Anterior cingulate cortex (tissue), 58 donors: ENCODE data around the gene FRS2.
"Not testable (repeated sequence)": the region's sequence is repeated elsewhere in the genome, so short reads cannot be mapped to it uniquely, and the experiment has no call there.

ENCODE experiments used
- DNase-seq, 58 donors: peaks; one replicate each; lab custom pipeline; 2025; lab: John Stamatoyannopoulos, UW

The FRS2 gene

DNA sequence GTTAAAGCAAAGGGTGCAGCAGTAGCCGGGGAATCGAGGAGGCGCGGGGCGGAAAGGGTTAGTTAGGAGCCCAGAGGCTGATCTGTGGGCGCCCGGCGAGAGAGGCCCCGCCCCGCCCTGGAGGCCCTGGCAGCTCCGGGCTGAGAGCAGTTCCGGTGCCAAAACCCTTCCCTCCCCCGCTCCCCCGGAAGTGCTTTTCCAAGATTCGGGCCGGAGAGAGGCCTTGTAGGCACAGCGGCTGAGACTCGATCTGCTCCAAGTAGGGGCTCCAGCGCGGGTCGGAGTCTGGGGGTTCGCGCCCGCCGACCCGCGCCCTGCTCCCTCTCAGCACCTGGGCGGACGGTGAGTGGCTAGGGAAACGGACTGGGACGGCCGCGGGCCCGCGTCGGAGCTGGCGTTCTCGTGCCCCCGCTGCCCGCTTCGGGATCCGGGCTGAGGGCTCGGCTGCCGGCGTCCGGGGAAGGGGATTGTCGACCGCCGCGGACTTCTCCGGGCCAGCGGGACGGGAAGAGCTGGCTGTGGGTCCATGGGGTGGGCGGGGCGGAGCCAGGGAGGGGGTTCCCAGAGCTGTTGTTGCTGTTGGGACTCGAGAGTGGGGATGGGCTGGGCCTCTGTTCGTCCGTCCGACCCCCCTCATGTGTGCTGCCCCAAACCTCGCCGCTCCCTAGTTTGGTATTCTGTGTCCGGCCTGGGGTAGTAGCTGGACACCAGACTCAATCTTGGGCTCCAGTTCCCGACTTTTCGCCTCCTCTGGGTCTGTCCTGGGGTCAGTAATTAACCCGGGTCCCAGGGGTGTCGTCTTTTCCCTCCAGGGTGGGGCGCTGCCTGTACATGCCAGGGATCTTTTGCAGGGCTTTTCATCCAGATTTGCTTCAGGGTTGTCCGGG lies at the start of gene FRS2:
Gene FRS2, plus strand, starts transcription at position 200 of the 887 bp plus-strand sequence. CDS start 98,643 bp downstream, outside the sequence.
- peak; percentile 56 to 96 (median 92) for DNase-seq

- no peak for DNase-seq
These were observed 48.6 kb upstream of the FRS2 start for GRCh38 chr12:69421548-69421947.

DNA sequence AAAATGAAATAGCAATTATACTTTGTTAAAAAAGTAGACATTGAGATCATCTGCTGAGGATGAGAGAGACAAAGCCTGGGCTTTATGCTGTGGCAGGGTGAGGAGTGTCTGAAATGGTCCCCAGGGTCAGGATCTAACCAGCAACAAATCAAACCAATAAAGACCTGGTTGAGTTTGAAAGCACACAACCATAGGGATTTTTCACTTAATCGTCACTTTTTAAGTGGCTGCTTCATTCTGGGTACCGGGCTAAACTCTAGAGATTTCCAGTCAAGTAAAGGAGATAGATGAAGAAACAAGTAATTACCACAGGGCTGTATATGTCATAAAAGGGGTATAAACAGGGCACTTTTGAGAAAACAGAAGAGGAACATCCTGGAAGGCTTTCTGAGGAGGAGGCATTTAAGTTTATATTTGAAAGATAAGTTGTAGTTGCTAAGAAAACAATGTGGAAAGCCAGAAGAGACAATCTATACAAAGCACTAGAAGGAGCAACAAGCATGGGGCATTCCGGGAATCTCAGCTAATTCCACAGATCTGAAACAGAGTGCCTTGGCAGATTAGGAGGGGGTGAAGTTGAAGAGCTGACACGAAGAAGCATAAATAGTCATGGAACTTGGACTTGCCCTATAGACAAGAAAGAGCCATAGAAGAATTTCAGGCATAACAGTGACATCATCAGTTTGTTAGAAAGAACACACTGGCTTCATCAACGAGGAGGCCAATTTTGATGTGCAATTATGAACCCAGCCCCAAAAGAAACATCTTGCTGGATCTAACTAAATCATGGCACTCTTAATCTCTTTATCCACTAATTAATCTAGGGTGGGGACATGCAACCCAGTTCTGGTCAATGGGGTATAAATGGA lies 46.9 kb upstream of the FRS2 start:
- DNase-seq = no peak

DNA sequence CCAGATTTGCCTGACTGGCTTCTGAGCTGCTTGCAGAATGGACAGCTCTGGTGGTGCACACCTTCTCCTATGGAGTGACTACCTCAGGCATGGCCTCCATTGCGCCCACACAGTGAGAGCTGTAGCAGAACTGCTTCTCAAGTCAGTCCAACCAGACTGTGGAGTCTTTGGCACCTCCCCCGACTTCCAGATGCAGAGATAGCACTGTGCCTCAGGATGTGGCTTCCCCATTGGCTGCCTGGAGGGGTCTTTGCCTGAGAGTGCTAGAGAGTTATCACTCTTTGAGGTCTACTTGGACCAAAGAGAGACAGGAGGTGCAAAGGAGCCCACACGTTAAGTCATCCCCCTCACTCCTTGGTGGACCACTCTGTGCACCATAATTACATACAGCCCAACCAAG lies 44.8 kb upstream of the FRS2 start:
- DNase-seq = no peak

DNA sequence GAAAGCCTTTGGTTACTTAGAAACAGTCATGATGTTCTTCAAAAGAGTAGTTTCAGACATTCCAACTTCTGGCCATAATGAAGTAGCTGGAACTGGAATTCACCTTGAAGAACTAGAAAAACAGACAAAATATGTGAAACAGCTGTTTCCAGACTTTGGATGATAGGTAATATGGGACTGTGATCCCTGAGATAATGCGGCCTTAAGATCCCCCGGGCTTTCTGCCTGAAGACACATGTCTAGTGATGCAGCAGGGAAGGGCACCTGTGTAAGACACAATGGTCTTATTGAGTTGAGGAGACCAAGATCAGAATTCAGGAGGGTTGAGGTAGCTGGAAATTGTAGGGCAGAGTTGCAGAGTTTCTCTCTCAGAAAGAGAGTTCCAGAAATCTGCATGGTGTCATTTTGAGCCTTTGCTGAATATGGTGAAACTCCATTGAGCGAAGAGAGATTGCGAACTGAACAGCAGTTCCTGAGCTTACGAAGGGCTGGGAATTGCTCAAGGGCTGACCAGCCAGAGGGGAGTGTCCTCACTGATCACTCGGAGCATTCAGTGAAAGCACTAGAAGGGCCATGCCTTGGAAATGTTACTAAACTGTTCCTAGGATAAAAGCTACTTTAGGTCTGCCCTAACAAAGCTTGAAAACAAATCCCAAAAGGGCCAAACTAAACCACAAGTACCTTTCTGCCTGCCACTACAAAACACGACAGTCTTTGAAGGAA lies 41.7 kb upstream of the FRS2 start:
- no peak for DNase-seq

GRCh38 chr12:69430942-69431590 lies 39.1 kb upstream of the FRS2 start:
- peak in 20 of 58 donors; percentile 4 to 52 (median 16) for DNase-seq

DNA sequence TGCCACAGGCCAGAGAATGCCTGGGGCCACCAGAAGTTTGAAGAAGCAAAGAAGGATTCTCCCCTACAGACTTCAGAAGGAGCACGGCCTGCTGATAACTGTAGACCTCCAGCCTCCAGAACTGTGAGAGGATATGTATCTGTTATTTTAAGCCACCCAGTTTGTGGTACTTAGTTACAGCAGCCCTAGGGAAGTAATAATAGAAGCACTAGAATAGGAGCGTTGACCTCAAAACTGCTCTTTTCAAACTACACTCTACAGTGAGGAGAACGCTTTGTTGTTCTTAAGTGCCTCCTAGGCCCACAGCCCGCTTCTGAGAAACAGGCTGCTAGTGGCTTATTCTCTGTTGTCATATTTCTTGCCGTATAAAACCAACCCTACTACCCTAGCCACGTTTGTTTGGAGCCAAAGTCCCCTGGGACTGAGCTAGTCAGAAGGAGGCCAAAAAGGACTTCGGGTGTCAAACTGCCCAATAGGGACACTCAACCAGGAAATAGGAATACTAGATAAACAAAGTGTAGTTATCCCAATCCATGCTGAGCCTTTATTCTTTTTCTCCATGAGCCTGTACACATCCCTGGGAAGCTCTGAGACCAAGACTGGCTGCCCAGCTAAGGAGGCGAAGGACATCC lies 38.5 kb upstream of the FRS2 start:
- peak in 2 of 58 donors; percentile 5 to 14 for DNase-seq

DNA sequence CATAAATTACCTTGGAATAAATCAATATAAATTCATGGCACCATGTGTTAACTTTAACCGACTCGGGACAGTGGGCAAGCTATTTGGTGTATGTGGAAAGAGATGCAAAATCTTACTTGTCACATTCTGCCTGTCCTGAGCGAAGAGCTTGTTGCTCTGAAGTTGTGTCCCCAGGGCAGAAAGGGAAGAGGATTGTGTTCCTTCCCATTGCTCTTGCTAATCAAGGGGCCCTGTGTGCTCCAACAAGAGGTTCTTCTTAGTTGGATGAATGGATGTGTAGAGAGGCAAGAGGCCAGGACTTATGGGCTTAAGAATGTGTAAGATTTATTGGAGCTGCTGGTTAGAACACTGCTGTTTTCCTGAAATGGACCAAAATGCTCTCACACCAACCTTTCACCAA lies 36.5 kb upstream of the FRS2 start:
- DNase-seq = peak in 1 of 58 donors; percentile 6

GRCh38 chr12:69435644-69436043 lies 34.5 kb upstream of the FRS2 start:
- DNase-seq = peak in 2 of 58 donors; percentile 6 to 19

DNA sequence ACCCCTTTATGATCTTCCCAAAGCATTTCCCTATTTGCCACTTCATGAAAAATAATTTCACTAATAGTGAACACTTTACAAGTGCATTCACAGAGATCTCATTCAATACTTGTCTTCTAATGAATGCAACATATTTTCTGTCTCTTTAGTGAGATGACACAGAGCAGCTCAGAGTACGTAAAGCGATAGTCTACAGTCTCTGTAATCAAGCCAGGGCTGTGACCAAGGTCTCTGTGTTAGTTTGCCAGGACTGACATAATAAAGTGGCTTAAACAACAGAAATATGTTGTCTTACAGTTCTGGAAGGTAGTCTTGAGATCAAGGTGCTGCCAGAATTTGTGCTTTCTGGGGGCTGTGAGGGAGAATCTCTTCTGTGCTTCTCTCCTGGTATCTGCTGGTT lies 33.1 kb upstream of the FRS2 start:
- DNase-seq = peak in 1 of 58 donors; percentile 19

DNA sequence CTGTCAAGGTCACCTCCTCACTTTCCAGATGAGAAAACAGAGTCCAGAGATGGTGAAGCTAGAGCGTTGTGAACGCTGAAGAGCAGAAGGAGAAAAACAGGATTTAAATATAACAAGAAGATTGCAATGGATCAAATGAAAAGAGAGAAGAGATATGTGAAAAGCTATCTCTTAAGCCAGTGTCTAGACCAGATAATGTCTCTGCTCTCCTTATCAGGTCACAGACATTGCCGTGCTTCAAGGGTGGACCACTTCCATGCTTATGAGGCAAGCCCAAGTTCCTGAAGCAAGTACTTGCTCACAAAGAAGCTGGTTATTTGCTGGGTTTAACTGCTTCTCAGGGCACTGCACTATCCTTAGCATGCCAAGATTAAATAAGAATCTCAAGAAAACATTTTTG lies 31.6 kb upstream of the FRS2 start:
- DNase-seq = no peak

DNA sequence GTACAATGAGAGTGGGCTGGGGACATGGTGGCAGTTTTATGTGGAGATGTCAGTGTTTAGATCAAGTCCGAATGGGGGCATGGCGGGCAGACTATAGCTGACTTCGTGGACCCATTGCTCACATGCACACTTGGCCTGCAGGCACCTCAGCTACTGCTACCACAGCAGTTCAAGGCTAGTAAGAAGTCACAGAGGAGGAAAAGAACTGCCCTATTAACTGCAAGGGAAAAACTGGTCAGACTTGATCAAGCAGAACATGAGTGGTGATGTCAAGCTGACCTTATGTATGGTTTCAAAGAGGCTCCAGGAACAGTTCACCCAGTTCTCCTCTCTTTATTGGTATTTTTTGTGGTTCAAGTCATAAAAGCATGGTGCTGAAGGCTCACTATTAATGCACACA lies 30.2 kb upstream of the FRS2 start:
- no peak for DNase-seq

- no peak for DNase-seq
These were observed 29.3 kb upstream of the FRS2 start for GRCh38 chr12:69440886-69441285.

DNA sequence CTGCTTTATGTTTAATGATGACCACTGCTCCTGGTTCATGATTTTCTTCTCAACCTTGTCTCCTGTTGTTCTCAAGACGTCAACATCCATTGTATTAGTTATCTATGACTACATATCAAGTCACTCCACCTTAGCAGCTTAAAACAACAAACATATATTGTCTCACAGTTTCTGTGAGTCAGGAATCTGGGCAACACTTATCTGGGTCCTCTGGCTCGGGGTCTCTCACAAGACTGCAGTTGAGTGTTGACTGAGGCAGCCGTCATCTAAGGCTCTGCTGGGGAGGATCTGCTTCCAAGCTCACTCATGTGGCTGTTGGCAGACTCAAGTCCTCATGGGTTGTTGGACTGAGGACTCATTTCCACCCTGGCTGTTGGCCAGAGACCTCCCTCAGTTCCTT lies 27.3 kb upstream of the FRS2 start:
- DNase-seq = no peak

- no peak for DNase-seq
These were observed 26.3 kb upstream of the FRS2 start for GRCh38 chr12:69443916-69444315.

- no peak for DNase-seq
These were observed 22.3 kb upstream of the FRS2 start for GRCh38 chr12:69447892-69448291.

GRCh38 chr12:69452598-69453132 lies 17.5 kb upstream of the FRS2 start:
- DNase-seq = not testable (repeated sequence)

DNA sequence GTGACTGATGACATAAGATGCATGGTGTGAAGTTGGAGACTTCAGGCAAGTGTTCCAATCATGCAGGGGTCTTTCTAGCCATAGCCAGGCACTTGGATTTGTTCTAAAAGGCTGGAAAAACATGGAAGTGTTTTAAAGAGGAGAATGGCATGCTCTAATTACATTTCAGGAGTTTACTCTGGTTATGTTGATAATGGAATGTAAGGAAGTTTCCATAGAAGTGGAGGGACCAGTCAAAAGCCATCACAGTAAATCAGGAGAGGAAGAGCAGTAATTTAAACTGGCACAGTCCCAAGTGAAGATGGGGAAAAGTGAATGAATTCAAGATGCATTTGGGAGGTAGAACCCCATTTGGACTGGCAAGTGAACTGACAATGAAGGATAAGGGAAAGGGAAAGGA lies 13.9 kb upstream of the FRS2 start:
- no peak for DNase-seq

- DNase-seq = no peak
These were observed 12.8 kb upstream of the FRS2 start for GRCh38 chr12:69457433-69457832.
